ENCODE data around the gene THBS4.

- TF ChIP-seq CTCF (IDR thresholded peaks at IDR 0.05; ENCODE audit: low read depth, low read length) = no peak
- TF ChIP-seq EZH2phosphoT487 (IDR thresholded peaks at IDR 0.05; ENCODE audit: low read depth) = no peak
Observed at GRCh38 chr5:80101993-80102392, 66.8 kb downstream of the THBS4 start.

All from OCI-LY3 (cell line).